DMS153 treated with DMSO at 0.1 percent for 48 hours (cell line): ENCODE results near the gene PEX11A.

Experiments
- DNase-seq: peaks from one replicate; lab custom pipeline; 2025; ENCODE audit not compliant: unreplicated experiment; lab: John Stamatoyannopoulos, UW

Gene PEX11A

DNA sequence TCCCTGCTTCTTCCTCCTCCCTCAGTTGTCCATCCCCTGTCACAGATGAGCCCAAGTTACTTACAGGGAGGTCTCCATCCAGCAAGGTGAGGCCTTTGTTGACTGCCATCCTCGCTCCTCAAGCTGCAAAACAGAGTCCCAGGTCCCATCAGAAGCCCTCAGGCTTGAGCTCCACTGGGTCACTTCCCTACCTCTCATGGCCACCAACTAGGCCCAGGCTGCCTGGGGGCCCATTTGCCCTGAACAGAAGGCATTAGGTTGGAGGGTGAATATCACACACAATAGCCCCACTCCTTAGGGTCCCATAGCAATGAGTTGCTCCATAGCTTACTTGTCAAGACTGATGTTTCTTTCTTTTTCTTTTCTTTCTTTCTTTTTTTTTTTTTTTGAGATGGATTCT, 13.2 kb downstream of the PEX11A start:
- DNase-seq: no peak

GRCh38 chr15:89675606-89676005, 14.9 kb downstream of the PEX11A start:
- no peak for DNase-seq

DNA sequence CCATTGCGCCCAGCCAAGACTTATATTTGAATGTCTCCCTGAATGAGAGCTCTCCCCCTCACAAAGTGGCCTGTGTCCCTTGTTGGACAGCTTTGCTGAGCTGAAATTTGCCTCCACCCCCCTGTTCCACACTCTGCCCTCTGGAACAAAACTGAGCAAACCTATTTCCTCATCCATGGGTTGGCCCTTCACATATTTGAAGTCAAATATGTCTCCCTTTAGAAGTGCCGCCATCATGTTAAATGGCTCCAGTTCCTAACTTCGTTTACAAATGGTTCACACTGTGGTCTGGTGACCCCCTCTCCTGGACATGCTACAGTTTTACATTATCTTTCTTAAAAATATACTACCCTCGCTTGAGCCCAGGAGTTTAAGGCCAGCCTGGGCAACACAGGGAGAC, 16.0 kb downstream of the PEX11A start:
- DNase-seq: no peak

DNA sequence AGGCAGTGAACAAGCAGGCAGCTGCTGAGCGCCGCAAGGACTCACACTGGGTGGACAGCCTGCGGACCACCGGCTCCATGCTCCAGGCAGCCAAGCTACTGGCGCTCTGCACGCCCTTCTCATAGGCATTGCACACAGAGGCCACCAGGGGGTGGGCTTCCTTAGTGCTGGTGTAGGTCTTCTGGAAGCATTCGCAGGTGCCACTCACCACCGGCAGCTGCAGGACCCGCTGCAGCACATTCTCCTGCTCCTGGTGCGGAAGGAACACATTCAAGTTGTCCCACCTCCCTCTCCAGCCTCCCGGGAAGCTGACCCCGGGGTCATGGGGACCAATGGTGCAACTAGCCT, 17.4 kb downstream of the PEX11A start:
- DNase-seq: no peak

DNA sequence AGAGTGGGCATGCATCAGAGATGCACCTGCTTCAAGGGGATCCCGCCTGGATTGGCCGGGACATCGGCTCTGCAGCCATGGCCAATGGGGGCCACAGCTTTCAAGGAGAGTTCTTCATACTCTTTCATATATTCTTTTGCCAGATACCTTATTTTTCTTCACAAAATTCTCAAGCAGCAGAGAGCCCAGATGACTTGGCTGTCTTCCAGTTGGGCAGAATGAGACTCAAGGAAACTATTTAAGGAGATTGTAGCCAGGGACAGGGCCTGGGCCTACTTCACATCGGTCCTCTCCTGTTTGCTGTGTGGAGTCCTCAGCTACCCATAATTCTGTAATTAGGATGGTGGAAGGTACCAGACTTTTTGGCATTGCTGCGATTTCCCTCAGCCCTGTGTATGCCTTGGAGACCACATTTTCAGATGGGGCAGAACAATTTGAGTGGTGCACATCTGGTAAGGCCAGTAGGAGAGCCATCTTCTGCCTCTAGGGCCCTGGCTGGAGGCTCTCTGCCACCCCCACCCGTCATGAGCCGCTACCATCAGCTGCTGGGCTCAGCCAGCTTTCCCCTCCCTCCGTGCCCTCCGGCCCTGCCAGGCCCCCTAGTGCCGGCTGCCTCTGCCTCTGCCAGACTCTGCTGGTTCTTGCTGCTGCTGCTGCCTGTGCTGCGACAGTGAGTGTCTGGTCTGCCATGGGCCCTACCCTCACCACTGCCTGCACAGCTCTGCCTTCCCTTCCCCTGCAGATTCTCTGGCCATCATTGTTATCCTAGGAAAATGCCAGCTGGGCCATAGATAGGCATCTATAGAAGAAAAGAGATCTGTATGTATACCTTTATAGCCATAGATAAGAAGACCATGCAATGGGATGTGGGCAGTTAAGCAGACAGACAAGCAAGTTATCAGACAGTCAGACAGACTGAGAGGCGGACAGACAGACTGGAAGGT, 18.1 kb downstream of the PEX11A start:
- no peak for DNase-seq

DNA sequence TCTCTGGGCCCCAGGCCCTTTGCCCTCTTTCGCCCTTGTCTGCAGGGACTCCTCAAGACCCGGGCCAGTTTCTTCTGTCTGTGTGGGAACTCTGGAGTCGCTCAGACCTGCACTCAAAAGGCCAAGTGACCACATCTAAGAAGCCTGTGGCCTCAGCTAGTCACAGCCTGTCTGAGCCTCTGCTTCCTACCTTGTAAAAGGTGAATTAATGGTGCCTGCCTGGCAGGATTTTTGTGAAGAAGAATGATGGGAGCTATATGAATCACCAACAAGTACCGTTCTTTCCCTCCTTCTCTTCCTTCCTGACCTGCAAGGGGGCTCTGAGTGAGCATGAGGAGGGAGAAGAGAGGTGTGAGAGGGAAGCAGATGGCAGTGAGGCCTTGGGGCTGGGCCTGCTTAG, 18.9 kb downstream of the PEX11A start:
- DNase-seq: no peak

DNA sequence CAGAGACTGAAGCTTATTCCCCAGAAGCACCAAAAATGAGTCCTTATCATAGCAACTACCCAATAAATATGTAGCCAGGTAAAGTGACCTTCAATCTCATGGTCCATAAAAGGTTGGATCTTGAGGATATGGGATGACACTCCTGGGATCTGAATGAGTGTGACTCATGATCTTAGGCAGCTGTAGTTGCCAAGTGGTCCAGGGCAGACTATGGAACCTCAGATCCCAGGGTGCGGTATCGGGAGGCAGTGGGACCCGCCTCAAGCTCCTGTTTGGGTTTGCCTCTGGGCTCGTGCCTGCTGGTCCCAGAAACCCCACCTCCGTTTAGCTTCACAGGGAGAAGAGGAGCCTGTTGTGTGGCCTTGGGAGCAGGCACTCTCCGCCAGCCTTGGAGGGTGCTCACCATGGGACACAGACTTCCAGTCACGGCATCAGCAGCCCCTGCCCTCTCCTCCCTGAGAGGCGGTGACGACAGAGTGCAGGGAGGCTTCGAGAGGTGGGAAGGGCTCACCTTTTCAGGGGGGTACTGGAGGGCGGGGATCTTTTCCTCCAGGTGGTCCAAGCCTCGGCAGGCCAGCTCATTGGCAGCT, 19.5 kb downstream of the PEX11A start:
- no peak for DNase-seq

GRCh38 chr15:89669941-89670340, 20.6 kb downstream of the PEX11A start:
- no peak for DNase-seq

DNA sequence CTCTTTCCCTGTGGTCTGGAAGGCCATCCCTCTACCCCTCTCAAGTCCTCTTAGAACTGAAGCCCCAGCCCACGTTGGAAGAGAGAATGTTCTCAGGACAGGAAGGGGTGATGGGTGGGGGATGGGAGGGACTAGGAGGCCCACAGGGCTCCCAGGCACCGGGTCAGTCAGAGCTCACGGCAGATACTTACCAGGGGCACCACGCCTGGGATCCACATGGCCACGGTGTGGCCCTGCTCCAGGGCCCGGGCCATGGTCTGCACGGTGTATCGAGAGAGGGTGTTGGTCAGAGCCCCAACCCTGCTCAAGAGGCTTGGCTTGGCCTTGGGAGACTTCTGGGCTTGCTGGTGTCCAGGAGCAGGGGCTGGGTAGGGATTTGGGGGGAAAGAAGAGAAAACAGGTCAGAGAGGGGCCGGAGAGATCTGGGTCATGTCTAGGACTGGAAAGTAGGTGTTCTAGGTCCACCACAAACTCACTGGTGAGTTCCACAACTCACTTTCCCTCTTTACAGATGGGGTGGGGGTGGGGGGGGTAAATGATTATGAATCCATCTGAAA, 21.2 kb downstream of the PEX11A start:
- no peak for DNase-seq

- no peak for DNase-seq
These were observed 22.4 kb downstream of the PEX11A start for GRCh38 chr15:89668171-89668570.

DNA sequence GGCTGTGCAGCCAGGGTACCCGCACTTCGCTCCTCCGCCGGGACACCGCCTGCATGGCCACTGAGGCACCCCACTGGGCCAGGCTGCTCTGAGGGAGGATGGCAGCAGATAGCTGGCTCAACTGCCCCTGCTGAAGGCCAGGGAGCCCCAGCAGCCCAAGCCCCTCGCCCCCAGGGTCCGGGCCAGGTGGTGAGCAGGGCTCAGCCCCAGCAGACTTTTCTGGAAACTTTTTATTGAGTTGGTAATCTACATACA, 22.9 kb downstream of the PEX11A start:
- DNase-seq: no peak

- no peak for DNase-seq
These were observed 23.5 kb downstream of the PEX11A start for GRCh38 chr15:89666858-89667705.

GRCh38 chr15:89666184-89666857, 24.2 kb downstream of the PEX11A start:
- DNase-seq: no peak

DNA sequence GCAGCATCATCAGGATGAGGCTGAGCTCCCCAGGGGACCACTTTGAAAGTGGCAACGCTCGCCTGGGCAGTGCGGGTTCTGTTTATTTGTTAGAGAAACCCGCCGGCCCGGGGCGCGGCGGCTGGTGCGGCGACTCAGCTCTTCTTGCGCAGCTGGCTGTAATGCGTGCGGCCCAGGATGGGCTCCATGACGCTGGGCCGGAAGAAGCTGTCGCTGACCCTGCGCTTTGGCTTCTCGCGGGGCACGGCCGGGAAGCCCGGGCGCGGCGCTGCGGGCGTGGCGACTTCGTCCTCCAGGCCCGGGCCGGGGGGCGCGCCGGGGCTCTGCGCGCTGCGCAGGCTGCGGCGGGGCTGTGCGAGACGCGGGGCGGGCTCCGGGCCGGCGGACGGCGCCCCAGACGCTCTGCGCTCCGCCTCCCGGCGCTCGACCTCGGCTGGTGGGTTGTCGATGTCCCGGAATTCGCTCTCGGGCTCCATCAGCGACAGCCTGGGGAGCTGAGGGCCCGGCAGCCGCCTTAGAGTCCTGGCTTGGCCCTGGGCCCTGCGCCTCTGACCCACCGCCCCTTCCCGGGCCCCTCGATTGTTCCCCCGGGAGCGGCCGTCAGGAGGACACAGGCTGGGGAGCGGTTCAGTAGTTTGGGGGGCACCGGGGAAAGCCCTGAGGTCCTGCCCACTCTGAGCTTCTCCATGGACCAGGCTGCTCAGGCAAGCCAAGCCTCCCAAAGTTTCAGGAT, 24.9 kb downstream of the PEX11A start:
- no peak for DNase-seq

- DNase-seq: no peak
These were observed 25.9 kb downstream of the PEX11A start for GRCh38 chr15:89664441-89665350.

DNA sequence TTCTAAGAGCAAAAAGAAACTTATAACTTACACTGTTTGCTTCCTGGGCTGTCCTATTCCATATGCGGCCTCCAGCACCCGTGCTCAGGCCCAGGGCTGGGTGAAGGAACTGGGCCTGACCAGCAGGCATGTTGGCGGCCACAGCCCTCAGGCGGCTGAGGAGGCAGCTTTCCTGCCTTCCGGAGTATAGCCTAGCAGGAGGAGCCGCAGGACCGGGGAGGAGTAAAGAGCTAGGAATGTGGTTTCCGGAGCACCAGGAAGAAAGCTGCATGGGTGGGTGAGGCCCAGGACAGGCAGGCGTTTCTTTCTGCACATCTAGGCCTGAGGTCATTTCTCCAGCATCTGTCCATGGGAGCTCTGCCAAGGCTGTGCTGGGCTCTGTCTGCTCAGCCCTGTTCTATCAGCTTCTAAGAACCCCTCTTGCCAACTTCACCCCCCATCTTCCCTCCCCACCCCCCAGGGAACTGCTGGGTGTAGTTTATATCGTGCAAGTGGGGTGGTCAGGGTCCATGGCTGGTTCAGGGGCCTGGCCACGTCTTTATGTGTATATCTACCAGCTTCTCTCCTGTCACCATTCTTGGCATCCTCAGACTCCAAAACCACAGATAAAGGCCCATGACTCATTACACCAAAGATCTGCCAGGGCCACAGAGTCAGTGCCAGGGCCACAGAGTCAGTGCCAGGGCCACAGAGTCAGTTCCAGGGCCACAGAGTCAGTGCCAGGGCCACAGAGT, 27.5 kb downstream of the PEX11A start:
- no peak for DNase-seq

- DNase-seq: no peak
These were observed 30.0 kb downstream of the PEX11A start for GRCh38 chr15:89660556-89660955.

DNA sequence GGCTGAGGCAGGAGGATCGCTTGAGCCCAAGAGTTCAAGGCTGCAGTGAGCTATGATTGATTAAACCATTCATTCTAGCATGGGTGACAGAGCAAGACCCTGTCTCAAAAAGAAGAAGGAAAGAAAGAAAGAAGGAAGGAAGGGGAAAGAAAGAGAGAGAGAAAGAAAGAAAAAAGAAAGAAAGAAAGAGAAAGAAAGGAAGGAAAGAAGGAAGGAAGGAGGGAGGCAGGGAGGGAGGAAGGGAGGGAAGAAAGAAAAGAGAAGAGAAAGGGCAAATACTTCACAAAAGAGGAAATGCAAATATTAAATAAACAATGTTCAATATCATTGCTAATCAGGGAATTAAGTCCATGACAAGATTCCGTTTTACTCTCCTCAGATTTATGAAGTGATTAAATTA, 31.3 kb downstream of the PEX11A start:
- no peak for DNase-seq

GRCh38 chr15:89657686-89658200, 32.8 kb downstream of the PEX11A start:
- no peak for DNase-seq
